GM18519 (cell line): ENCODE results near the gene MRTFB.

Experiments
- ATAC-seq: cut with Tn5 transposase; IDR thresholded peaks from one replicate; pipeline ENCODE4 v1.9.1; 2021; ENCODE audit warnings: mild to moderate bottlenecking, moderate library complexity; ENCODE audit not compliant: unreplicated experiment, low FRiP score

The MRTFB gene

DNA sequence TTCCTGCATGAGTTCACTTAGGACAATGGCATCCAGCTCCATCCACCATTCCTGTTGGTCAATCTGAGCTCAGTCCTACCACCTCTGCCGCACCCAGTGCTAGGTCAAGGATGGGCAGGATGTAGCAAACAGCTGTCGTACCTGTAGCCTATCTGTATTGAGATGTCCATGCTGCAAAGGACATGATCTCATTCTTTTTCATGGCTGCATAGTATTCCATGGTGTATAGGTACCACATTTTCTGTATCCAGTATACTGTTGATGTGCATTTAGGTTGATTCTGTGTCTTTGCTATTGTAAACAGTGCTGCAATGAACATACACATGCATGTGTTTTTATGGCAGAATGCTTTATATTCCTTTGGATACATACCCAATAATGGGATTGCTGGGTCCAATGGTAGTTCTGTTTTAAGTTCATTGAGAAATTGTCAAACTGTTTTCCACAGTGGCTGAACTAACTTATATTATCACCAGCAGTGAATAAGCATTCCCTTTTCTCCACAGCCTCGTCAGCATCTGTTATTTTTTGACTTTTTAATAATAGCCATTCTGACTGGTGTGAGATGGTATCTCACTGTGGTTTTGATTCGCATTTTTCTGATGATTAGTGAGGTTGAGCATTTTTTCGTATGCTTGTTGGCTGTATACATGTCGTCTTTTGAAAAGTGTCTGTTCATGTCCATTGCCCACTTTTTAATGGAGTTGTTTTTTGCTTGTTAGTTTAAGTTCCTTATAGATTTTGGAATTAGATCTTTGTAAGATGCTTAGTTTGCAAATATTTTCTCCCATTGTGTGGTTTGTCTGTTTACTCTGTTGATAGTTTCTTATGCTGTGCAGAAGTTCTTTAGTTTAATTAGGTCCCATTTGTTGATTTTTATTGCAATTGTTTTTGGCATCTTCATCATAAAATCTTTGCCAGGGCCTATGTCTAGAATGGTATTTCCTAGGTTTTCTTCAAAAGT, 7.2 kb upstream of the MRTFB start:
- no peak for ATAC-seq

DNA sequence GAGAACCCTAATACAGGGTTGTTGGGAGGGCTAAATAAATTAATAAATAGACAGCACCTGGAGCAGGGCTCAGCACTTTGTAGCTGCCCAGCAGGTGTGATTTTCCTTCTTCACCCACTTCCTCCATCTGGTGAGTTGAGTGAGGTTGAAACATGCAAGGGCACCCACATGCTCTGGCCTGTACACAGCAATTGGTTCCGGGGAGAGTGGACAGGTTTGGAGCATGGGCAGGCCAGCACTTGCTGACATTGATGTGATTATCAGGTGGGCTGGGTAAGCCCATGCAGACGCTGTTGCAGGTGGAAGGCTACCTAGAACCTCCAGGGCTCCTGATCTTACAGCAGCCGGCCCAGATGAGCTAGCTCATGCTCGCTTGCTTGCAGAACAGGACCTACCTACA, 1.3 kb upstream of the MRTFB start:
- no peak for ATAC-seq

DNA sequence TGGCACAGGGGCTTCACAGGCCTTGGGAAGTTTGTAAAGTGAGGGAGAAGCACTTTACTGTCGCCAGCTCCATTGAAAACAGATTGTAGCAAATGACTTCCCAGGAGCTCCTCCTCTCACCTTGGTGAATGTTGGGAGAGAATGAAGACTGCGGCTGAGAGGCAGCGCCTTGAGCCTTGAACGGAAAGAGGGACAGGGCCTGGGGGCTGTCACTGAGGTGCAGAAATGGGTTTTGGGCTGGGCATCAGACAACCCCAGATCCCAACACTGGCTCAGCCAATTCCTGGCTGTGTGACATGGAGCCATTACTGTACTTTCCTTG, 603 bp upstream of the MRTFB start:
- ATAC-seq, result no peak

DNA sequence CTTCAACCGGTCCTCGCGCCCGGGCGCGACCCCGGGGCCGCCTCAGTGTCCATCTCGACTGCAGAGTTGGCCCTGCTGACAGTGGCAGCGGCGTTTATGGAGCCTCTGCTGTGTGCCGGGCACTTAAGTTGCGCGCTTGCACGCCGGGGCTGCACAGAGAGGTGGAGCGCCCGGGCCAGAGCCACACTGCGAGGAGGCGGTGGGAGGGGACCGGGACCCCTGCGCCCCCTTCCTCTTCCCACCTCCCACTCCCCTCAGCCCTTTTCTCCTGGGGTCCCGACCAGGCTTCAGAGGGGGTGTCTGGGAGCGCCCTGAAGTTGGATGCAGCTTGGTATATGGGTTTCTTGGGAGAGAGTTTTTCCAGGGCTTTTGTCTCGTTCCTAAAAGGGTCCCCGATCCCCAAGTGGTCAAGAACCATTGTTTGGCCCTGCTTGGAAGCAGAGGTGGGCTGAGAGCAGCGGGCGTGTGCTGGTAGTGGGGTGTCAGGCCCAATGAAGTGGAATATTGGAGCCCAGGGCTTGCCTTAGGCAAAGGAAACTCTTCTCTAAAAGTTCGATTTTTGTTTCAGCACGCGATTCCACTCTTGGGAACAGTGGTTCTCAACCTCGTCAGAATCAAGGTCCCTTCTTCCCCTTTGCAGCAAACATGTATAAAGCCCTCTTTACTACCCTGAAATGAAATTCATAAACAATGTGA, 605 bp downstream of the MRTFB start:
- no peak for ATAC-seq

DNA sequence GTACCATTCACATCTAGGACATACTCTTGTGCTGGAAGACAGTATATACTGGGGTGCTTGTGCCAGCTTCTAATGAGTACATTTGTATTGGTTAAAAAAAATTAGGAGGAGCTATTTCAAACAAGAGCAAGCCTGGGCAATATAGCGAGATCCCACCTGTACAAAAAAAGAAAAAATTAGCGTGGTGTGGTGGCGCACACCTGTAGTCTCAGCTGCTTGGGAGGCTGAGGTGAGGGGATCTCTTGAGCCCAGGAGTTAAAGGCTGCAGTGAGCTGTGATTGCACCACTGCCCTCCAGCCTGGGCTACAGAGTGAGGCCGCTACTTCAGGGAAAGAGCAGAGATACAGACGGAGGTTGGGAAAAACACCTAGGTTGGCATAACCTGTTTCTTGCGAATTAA, 1.2 kb downstream of the MRTFB start:
- ATAC-seq, result no peak

DNA sequence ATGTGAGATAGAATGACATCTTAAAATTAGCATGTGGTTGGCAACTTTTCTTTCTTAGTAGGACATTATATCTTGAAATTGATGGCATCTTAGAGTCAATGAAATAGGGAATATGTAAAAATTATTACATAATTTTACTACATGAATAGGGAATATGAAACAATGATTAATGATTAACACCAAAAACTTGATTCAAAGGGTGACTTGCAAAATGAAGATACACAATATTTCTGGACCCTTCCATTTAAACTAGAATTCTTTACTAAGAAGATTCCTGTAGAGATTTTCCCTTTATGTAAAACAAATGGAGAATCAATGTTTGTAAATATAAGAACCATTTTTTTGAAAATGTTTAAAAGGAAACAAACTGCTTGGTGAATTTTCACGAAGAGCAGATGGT, 3.4 kb downstream of the MRTFB start:
- ATAC-seq, result no peak

DNA sequence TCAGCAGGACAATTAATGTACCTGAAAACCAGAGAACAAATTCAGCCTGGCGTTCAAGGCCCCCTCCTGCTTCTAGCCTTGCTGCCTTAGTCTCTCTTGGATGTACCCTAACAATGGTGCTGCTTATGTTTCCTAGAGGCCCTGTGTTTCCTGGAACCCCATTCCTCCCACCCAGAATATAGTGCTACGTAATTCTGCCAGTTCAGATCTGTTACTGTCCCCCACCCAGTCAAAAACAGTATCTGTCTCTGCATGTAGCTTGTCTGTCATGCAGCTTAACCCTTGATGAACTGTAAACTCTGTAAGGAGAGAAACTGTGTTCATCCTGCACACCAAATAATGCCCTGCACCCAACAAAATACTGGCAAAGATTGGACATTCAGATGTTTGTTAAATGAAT, 6.8 kb downstream of the MRTFB start:
- no peak for ATAC-seq

DNA sequence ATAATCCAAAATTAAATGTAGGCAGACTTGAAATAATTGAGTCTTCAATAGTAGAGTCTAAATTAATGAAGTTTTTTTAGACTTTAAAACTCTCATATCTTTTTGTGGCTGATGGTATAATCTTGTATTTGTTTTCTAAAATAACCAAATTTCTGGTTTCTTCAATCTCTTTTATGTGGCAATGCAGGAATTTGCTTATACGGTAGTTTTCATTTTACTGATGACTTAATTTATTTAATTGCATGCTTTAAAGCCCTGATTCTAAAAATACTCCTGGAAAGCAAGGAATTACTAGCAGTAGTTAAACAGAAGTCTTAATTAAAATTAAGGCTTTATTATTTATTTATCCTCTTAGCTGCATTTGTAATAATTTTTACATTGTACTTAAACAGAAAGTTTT, 15.4 kb downstream of the MRTFB start:
- no peak for ATAC-seq

DNA sequence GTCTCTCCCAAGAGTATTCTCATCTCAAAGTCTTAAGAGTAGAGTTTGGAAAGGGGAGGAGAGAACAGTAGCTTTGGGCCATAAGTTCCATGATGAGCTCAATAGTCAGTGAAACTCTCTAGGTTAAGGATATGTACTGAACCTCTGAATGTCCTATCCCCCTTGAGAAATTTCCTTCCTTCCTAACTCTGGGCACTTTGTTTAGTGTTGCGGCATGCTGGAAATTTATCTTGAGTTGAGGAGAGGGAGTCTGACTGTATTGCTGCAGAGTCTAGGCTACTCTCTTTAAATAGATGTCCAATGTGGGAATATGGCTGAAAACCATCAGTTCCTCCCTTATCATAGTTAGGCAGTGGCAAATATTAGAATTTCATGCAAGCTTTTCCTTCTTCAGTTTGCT, 16.1 kb downstream of the MRTFB start:
- no peak for ATAC-seq

DNA sequence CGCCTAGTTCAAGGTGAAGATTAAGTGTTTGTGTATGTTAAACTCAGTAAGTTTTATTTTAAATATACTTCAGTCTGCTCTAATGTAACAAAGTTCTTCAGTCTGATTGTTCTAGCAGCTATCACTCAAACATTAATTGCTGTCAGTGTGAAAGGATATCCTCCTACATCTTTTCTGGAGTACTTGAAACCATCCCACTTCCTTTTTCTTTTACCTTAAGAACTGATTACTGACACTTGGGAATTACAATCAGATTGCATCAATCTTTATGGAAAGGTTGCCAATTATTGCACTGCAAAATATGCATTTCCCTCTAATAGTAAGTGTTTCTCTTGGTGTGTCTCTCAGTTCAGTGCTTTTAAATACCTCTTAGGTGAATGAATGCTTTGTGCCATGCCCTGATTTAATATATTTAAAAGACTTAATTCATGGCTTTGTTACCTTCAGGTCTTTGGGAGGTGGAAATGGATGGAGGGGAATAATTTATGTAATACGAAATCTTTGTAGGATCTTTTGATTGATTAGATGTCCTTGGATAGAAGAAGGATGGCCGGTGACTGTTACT, 16.6 kb downstream of the MRTFB start:
- no peak for ATAC-seq

DNA sequence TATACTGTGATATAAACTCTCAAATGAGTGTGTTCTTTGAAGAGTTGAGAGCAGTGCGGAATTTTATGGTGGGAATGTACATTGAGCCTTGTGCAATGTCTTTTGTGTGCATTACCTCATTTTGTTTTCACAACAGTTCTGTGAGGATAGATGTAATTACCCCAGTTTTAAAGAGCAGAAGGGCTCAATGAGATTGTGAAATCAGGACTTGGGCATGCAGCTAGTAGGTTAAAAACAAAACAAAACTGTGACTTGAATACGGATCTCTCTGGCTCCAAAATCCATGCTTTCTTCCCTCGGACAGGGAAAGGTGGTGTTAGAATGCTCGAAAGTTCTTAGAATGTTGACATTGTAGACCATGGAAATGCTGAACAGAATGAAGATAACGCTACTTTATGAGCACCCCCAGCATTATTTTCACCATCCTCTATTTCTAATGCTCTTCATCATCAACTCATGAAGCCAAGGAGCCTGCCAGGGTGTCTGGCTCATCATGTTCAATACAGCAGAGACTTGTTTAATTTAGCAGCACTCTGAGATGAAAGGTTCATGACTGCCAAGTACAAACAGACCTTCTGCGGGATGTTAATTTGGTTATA, 17.1 kb downstream of the MRTFB start:
- no peak for ATAC-seq

DNA sequence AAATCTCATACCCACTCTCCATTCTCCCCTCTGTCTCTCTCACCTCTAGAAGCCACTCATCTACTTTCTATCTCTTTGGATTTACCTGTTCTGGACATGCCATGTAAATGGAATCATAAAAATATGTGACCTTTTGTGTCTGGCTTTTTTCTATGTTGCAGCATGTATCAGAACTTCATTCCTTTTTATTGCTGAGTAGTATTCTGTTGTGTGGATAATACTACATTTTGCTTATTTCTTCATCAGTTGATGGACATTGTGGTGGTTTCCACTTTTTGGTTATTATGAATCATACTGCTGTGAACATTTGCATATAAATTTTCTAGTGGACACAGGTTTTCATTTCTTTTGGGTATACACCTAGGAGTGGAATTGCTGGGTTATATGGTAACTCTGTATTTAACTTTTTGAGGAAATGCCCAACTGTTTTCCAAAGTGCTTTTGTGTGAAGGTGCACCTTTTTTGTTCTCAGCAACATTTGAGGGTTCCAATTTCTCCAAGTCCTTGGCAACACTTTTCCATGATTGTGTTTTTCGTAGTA, 18.2 kb downstream of the MRTFB start:
- ATAC-seq, result no peak

DNA sequence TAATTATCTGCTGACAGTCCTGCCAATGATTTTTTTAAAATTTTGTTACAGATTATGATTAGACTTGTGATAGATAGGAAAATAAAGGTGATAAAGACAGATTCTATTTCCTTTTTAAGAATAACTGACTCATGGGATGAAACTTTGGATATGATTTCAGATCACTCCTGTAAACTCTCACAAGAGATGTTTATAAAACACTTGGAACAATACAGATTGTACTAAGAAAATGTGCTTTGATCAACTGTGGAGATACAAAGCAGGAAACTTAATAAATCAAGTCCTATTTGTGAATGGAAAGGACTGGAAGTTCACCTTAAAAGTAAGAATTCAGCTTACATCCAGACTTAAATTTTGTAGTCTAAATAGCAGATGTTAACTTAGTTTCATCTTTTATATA, 21.4 kb downstream of the MRTFB start:
- no peak for ATAC-seq

DNA sequence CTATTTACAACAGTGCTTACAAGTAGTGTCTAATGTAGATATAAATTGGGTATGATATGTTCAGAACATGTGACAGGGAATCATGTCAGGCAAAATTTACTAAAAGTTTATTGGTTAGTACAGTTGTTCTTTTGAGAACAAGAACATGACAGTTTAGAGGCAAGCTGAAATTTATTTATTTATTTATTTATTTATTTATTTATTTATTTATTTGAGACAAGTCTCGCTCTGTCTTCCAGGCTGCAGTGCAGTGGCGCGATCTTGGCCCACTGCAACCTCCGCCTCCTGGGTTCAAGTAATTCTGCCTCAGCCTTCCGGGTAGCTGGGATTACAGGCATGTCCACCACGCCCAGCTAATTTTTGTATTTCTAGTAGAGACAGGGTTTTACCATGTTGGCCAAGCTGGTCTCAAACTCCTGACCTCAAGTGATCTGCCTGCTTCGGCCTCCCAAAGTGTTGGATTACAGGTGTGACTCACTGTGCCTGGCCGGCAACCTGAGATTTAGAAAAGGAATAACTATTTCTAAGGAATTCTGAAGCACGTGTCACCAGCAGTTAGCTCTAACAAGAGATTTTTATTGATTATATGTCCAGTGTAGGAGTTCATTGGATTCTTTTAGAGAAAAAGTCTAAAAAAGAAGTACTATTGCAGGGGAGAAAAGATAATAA, 24.9 kb downstream of the MRTFB start:
- no peak for ATAC-seq

DNA sequence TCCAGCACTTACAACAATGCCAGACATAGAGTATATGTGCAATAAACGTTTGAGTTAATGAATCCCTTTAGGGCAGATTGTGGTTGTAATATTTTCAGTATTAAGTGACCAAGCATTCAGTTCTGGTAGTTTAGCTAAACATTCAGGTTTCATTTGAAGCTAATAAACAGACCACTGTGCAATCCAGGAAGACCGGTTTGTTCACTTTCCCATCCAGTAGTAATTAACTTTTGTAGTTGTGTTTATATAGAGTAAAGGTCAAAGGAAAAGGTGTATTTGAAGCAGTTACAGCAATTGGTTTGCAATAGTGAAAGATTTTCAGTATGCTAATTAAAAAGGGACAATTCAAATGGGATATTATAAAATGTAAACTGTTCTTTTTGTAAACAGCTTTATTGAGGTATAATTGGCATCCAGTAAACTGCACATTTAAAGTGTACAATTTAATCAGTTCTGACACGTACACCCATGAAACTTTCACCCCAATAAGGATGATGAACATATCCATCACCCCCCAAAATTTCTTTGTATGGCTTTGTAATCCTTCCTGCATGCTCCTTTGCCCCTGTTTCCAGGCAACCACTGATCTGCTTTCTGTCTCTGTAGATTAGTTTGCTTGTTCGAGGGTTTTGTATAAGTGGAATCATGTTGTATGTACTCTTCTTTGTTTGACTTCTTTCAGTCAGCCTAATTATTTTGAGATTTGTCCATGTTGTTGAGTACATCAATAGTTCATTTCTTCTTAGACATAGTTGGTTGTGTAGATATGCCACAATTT, 26.3 kb downstream of the MRTFB start:
- ATAC-seq, result no peak

DNA sequence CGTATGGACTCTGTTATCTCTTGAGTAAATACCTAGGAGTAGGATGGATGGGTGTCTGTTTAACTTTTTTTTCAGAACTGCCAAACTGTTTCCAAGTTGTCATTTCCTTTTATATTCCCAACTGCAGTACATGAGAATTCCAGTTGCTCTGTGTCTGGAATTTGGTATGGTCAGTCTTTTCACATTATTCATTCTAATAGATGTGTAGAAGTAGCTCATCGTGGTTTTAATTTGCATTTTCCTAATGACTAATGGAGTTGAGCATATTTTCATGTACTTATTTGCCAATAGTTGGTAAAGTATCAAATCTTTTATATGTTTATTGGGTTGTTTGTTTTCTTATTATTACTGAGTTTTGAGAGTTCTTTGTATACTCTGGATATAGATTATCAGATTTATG, 27.0 kb downstream of the MRTFB start:
- no peak for ATAC-seq

DNA sequence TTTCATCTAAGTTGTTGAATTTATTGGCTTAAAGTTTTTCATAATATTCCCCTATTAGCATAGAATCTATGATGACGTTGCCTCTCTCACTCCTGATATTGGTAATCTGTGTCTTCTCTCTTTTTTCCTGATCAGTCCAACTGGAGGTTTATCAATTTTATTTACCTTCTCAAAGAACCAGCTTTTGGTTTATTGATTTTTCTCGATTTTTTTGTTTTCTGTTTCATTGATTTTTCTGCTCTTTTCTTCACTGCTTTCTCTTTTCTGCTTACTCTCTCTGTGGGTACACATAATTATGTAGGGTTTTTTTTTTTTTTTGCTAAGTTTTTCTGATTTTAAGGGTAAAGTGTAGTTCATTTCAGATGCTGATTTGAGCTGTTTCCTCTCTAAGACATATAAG, 29.7 kb downstream of the MRTFB start:
- ATAC-seq, result no peak

DNA sequence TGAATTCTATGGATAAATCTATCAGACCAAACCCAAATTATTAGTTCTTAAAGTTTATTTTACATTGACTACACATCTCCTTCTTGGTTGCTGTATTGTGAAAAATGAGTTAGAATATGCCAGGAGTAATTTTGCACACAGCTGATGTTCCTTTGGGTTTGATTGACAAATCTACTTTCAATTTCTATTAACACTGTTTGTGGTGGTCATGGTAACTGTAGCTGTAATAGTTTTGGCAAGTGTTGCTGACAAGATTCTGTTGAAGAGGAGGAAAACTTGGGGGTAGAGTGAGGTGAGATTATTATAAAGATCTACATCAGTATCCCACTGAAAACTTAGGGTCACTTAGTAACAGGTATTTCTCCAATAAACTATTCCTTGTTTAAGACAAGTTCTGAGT, 30.3 kb downstream of the MRTFB start:
- no peak for ATAC-seq

DNA sequence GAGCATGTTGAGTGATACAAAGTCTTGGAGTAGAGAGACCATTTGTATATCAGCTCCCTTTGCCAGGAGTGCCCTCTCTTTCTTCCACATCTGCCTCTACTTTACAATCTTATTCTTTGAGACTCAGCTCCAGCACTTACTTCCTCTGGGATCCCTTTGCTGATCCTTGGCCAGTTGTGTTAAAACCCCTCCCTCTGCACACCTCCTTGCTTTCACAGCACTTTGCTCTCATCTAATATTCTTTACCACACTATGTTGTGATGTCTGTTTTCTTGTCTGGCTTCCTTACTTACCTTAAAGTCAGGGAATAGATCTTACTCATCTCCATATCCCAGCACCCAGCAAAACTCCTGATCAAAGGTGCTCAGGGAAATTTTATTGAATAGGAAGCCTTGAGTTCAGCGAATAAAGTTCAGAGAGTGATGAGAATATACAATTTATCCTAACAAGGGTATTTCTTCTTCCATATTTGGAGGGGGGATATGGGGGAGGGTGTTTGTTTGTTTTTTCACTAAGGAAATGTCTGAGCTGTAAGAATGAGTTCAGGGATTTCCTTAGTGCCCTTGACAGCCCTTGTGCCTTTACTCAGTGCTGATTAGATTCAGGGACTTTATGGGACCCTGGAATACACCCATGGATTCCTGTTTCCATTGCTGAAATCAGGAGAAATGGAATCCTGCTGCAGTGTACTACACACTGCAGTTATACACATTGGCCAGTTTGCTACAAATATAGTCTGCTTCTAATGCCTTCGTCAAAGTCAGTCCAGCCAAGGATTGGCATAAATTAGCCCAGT, 32.0 kb downstream of the MRTFB start:
- no peak for ATAC-seq
